Activated CD8-positive, alpha-beta memory T cell treated with anti-CD3 and anti-CD28 coated beads, Interleukin-2, amount 50 U/mL, for 24 hours (primary cell): Measurements from ENCODE around the gene SLC49A3.
"Not testable (repeated sequence)": the region's sequence is repeated elsewhere in the genome, so short reads cannot be mapped to it uniquely, and the experiment has no call there.

ENCODE experiments used
- DNase-seq: peaks from one replicate; pipeline ENCODE4 v3.0.0-alpha.2; 2020; ENCODE audit errors: extremely low read depth

Gene SLC49A3

DNA sequence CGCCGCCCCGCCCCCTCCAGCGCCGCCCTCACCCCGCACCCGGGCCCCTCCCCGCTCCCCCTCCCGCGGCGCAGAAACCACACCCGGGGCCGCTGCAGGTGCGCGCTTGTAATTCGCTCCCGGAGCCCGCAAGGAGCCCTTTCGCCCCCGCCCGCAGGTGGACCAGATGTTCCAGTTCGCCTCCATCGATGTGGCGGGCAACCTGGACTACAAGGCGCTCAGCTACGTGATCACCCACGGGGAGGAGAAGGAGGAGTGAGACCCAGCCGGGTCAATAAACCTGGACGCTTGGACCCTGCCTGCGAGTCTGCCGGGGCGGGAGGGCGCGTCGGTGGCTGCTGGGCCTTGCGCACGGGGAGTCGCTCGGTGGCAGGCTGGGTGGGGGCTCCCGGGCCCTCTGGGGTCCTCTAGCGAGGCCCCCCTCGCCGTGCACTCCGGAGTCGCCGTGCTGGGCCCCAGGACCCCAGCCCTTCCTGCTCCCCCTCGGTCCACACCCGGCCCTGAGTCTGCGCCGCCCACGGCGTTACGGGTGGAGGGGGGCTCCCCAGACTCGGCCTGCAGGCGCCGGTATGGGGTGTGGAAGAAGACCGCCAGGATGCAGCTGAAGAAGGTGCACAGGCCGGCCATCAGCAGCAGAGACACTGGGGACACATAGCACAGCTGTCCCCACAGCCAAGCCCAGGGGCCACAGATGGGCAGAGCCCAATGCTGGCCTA is 7.1 kb downstream of the SLC49A3 start:
- DNase-seq, result no peak

DNA sequence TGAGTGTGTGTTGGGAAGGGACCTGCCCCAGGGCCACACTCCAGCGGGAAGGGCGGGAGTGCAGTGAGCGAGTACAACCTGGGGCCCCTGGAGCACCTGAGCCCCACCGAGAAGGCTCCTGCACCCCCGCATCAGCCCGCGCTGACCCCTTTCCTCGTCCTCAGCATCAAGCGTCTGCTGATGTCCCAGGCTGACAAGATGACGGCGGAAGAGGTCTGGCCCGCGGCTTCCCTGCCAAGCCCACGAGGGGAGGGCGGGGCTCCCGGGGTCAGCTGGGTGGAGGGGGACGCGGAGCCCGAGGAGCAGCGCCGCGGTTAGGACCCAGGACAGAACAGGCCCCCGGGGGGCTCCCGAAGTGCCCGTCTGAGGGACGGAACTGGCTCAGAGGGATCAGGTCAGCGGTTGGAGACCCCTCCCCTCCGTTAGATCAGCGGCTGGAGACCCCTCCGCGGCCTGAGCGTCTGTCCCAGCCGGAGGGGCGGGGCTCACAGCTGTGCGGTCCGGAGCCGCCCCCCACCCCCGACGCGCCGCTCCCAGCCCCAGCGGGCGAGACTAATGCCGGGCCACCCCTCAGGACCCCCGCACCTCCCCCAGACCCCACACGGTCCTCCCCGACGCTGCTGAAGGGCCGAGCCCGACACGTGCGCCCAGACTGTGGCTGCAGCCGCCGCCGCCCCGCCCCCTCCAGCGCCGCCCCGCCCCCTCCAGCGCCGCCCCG is 7.9 kb downstream of the SLC49A3 start:
- DNase-seq, result no peak

DNA sequence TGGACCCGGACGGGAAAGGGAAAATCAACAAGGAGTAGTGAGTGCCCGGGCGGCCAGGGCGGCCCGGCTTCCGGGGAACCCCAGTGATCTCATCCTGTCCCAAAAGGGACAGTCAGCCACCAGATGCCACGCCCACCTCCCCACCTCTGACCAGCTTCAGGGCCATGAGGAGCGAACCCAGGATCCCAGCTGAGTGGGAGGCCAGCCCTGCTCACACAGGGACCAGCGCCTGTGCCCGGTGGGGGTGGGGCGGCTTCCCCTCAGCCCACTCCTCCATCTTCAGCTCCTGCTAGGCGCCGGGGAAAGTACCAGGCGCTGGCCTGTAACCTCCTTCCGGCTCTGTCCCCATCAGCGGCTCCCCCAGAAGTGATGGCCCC is 8.4 kb downstream of the SLC49A3 start:
- no peak for DNase-seq

DNA sequence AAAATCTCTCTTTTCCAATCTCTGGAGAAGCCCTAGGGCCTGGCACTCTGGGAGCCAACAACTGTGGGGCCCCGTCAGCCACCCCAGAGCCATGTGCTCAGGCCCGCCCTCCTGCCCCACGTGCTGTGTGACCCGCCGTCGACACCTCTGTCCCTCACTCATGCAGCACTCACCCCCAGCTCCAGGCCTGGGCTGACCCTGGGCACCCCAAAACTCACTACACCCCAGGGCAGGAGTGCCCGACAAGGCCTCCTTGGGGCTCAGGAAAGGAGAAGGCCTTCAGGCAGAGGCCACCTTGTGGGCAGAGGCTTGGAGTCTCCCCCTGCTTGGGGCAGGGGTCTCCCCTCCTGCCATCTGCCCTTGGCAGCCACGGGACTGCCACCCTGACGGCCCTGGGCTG is 8.9 kb downstream of the SLC49A3 start:
- no peak for DNase-seq

DNA sequence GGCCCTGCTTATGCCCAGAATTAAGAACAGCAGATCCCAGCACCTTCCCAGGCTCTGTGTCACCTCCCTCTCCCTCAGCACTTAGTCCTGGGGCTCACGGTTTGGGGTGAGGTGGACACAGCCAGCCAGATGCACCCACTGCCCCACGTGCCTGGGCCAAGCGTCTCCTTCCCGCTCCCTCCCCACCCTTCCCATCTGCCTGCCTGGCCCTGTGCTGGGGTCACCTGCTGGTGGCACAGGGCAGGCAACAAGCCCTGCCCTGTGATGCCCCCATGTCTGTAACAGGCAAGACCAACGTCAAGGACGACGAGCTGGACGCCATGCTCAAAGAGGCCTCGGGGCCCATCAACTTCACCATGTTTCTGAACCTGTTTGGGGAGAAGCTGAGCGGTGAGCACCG is 9.3 kb downstream of the SLC49A3 start:
- DNase-seq, result no peak

DNA sequence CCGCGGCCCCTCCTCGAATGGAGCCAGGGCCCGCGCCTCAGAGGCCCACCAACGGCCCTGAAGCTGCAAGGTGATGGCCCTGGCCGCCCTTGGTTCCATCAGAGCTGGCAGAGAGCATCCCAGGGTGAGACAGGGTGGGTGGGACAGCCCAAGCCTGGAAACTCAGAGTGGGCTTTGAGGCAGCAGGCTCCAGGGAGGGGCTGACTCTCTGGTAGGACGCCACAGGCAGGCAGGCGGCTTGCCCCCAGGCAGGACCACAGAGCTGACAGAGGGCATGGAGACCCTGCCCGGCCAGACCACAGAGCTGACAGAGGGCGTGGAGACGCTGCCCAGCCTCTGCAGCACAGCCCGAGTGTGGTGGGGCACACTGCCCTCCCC is 9.9 kb downstream of the SLC49A3 start:
- DNase-seq, result no peak

DNA sequence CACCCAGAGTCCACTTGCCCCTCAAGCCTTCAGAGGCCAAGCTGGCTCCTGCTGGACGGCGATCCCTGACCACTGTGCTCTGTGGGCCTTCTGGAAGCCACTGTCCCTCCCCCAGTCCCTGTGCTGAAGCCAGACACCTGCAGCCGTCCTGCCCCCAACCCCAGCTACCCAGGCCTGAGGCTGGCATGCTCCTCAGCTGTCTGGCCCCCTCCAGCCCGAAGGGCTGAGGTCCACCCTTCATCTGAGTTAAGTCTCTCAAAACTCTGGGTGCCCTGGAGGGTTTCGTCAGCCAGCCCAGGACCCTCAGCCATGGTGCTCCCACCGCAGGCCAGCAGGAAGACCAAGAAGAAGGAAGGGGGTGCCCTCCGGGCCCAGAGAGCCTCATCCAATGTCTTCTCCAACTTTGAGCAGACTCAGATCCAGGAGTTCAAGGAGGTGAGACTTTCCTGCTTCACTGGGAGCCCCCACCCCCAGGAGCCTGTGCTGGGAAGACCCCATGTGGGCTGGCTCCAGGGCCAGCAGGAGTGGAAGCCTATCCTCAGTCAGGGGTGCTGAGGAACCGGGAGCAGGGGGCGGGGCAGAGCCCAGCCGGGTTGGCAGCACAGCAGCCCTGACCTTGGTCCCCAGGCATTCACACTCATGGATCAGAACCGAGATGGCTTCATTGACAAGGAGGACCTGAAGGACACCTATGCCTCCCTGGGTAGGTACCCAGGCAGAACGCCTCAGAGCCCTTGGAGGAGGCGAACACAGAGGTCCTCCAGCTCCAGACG is 10.4 kb downstream of the SLC49A3 start:
- no peak for DNase-seq

DNA sequence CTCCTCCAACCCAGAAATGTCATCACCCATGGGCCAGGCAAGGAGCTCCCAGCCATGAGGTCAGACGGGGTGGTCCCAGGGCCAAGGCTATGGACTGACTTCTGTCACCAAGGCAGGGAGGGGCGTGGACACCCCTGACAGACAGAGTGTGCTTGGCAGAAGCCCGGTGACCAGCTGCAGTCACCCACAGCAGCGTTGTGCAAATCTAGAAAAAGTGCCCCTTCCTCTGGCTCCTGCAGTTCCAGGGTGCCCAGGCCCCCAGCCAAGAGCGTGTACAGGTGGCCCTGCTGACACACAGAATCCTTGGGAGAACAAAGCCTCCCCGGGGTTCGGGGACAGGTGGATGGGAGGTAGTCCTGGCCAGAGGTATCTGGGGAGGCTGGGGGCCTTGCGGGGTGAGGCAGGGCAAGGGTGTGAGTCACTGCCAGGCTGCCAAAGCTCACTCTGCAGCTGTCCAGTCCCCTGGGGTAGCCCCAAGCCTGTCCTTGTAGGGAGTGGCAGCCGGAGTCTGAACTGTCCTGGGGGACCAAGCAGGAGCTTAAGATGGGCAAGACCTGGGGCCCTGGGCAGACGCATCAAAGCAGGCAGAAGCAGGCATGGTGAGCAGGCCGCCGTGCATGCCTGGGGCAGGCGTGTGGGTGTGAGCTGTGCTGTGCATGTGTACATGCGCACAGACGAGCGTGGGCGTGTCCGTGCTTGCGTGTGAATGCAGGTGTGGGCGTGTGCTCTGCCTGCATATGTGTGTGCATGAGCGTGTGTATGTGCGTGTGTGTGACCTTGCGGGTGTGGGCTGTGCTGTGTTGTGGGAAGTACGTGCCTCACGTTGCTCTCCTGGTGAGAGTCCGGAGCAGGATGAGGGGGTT is 11.3 kb downstream of the SLC49A3 start:
- DNase-seq, result no peak

DNA sequence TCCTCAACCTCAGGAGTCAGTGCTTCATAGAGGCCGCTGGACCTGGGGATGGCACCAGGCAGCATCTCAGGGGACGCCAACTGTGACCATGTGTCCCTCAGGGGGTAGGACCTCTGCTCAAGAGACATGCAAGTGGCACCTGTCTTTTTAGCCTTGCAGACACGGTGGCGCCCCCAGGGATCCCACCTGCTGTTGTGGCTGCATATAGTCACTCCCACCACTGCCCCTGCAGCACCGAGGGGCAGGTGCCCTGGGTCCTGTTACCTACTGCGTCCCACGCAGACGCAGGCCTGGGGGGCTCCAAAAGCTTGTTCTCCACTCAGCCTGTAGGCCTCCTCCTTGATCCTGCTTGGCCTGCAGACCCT is 12.1 kb downstream of the SLC49A3 start:
- DNase-seq, result no peak

DNA sequence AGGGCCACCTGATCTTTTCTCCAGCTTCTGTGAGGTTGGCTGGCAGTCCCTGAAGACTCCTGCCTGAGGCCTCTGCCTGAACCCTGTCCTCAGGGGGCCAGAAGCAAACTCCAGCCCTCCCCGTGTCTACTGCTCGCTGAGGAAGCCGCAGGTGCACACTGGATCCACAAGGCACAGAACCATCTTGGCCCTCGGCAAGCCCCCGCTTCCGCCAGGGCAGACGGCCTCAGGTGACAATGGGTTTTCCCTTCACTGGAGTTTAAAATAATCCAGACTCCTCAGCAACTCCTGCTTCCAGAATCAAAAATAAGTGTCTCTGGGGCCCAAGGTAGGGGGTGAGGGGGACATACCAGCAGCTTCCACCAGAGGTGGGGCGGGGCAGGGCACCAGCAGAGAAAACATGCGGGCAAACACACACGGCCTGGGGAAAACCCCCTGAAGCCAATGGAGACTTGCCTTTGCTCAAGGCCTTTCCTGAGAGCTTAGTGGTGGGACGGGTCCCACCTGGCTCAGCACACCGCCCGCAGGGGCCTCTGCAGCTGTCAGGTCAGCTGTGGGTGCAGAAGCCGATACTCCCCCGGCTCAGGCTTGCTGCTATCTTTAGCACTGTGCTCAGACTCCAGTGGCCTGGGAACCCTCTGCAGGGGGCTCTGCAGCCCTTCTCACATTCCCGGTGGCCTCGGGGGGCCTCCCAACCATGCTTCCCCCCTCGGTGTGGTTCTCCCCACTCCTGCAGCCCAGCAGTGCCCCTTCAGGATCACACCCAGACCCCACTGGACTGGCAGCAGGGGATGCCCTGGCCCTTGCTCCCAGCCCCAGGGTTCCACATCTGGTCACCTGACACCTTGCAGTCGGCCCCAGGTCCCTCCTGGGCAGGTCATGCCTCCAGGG is 12.7 kb downstream of the SLC49A3 start:
- DNase-seq, result no peak

DNA sequence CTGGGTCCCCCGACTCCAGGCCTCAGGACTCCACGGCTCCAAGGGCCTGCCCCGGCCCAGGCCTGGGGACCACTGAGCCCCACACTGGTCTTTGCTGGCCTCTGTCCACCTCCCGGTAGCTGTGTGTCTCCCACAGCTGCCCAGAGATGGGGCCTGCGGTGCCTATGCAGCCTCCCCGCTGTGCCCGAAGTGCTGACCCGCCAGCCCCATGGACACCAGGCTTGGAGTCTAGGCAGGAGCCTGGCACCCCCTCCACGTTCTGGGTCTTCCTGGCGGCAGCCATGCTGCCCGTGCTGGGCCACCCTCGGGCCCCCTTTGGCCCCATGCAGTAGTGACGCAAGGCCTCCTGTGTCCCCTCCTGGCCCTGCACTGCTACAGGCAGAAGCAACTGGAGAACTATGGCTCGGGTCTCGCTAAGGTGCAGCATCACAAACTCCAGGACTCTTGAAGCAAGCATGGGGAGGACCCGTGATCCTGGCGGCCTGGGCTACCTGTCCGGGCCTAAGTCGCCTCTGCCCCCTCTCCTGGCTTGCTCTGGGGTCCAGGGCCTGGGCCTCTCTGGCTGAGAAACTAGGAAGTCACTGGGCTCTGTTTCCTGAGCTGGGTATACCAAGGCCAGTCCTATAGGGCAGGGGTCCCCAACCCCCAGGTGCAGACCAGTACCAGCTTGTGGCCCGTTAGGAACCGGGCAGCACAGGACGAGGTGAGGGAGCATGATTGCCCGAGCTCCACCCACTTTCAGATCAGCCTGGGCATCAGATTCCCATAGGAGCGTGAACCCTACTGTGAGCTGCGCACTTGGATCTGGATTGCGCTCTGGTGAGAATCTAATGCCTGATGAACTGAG is 13.7 kb downstream of the SLC49A3 start:
- DNase-seq, result no peak

DNA sequence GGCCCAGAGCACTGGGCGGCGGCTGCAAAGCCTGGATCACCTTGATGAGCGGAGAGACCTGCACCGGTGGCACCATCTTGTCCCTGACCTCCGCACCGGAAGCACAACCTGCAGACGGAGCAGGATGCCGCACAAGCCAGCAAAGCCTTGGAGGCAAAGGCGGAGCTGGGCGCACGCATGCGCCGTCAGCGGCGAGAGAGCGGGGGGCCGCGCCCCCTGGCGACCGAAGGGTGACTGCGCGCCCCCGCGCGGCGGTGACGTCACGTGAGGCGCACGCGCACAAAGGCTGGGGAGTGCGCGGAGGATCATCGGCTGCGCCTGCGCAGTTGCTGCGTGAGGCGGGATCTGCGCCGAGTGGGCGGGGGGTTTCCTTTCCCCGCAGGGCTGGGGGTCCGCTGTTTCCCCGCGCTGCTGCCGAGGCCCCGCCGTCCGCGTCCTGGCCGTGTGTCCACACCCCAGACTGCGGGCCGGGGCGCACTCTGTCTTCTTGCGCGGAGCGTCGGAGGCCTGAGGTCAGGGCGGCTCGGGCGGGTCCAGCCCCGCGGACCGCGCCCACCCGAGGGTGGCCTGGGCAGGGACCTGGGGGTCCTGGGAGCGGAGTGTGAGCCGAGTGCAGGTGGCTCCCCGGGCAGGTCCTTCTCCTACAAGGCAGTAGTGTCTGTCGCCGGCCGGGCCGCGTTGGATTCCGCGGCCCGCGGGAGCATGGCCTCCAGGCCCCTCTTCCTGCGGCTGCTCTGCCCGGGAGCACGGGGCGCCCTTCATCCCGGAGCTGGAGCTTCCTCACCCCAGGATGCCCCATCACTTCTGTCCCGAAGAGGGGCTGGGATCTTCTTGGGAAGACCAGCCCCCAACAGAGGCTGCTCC is 14.5 kb downstream of the SLC49A3 start, which contains the start of the genes ATP5ME and MYL5:
ATP5ME (minus strand) TSS at position 105 of the 864 bp plus-strand sequence; CDS start at position 76, 29 bp downstream.
MYL5 (plus strand) TSS at position 371 of the 864 bp plus-strand sequence. CDS start 3,485 bp downstream, outside the sequence.
- peak; percentile 87 for DNase-seq

DNA sequence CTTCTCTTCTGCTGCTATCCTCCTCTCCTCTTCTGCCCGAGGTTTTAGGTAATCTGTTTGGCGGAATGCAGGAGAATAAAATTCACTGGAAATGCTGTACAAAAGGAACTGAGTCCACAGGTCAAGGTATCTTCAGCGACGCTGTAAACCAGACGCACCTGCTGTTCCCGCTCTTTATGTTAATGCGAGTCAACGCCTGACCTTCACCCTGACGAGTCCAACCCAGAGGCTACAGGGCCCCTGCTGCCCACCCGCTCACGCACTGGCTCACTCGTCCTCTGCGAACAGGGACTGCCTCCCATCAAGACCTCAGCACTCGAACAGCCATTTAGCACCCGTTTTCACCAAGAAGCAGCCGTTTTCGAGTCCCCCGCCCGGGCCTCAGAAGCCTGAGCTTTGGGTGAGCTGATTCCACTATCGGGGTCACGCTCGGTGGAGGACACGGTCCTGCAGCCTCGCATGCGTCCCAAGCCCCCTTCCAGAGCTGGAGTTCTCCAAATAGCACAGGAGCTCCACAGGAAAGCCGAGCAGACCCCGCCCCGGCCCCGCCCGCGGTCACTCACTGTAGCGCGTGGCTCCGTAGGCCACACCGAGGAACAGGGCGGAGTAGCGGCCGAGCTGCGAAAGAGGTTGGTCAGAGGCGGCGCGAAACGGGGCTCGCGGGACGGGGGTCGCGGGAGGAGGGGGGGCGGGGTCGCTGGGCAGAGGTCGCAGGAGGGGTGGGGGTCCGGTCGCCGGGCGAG is 15.4 kb downstream of the SLC49A3 start:
- no peak for DNase-seq

DNA sequence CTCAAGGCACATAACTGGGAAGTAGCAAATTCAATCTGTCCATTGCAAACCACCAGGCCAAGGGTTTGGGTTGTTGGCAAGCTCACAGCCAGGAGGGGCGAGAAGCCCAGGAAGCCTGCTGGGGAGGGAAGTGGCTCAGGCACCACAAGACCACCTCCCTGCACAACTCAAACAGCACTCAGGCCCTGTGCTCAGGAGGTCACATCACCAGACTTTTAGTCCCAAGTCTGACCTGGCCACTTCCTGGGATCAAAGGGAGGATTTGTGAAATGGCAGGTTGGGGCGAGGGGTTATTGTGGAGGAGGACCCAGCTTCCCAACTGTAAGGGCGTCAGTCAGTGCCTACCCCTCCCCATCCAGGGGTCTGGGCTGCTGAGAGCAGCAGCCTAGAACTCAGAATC is 17.2 kb downstream of the SLC49A3 start:
- DNase-seq, result no peak

DNA sequence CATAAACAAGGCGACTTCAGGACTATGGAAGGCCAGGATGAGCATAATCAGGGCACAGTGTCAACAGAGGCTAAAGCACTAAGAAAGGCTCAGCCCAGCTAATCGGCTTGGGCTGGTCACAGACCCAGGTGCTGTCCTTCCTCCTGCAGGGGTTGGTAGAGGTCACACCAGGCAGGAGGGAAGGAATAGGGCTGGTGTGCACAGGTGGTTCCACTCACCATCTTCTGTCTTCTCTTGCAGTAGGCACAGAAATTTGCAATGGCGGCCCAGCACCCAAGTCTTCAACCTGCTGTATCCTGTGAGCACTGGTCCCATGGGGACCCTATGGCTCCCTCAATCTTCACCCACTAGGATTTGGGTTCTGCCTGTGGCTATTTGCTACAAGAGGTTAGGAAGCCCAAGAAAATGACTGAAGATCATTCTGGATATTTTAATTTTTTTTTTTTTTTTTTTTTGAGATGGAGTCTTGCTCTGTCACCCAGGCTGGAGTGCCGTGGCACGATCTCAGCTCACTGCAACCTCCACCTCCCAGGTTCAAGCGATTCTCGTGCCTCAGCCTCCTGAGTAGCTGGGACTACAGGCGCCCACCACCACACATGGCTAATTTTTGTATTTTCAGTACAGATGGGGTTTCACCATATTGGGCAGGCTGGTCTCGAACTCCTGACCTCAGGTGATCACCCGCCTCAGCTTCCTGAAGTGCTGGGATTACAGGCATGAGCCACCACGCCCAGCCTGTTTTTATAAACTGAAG is 19.0 kb downstream of the SLC49A3 start:
- not testable (repeated sequence) for DNase-seq

DNA sequence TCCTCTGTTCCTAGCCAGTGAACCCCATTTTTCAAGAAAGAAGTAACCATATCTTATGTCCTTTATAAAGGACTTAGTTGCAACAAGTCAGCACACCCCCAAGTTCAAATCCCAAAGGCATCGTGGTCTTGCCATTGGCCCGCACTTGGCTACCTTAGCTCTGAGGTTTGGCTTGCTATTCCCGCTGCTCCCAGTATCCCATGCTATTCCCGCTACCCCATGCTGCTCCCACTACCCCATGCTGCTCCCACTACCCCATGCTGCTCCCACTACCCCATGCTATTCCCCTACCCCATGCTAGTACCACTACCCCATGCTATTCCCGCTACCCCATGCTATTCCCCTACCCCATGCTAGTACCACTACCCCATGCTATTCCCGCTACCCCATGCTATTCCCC is 20.7 kb downstream of the SLC49A3 start:
- not testable (repeated sequence) for DNase-seq

DNA sequence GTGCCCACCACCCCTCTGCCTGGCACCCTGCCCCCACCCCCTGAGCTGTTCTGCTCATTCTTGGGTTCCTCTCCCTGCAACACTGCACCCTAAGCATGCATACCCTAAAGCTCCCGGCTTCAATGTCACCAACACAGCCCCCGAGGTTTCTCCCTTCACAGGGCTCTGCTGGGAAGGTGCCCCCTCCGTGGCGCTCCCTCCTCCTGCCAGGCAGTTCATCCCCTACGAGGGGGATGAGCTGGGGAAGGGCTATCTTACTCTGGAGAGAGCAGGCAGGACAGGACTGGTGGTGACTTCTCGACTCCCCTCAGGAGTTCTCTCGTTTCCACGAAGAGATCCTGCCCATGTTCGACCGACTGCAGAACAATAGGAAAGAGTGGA is 21.4 kb downstream of the SLC49A3 start:
- DNase-seq, result no peak
